GM19324 (cell line): ENCODE data around the gene FGG.
"Not testable (repeated sequence)": the region's sequence is repeated elsewhere in the genome, so short reads cannot be mapped to it uniquely, and the experiment has no call there.

Source experiments
- ATAC-seq: cut with Tn5 transposase; IDR thresholded peaks from one replicate; pipeline ENCODE4 v1.9.1; 2021; ENCODE audit warnings: mild to moderate bottlenecking, moderate library complexity; ENCODE audit not compliant: unreplicated experiment, low FRiP score

FGG gene

GRCh38 chr4:154614306-154614705 is 1.9 kb upstream of the FGG start:
- no peak for ATAC-seq

- ATAC-seq: no peak
Observed at GRCh38 chr4:154611833-154612232, 623 bp downstream of the FGG start.

GRCh38 chr4:154610582-154610981 is 1.9 kb downstream of the FGG start:
- ATAC-seq: no peak

GRCh38 chr4:154609532-154609931 is 2.9 kb downstream of the FGG start:
- ATAC-seq: no peak

- no peak for ATAC-seq
Observed at GRCh38 chr4:154608361-154609252, 3.8 kb downstream of the FGG start.

- ATAC-seq: no peak
Observed at GRCh38 chr4:154606728-154607723, 5.4 kb downstream of the FGG start.

- no peak for ATAC-seq
Observed at GRCh38 chr4:154604696-154605200, 7.7 kb downstream of the FGG start.

GRCh38 chr4:154603033-154603943 is 9.2 kb downstream of the FGG start:
- ATAC-seq: no peak

- ATAC-seq: no peak
Observed at GRCh38 chr4:154602404-154603020, 9.9 kb downstream of the FGG start.

- ATAC-seq: no peak
Observed at GRCh38 chr4:154597798-154598774, 14.4 kb downstream of the FGG start.

GRCh38 chr4:154597281-154597680 is 15.2 kb downstream of the FGG start:
- not testable (repeated sequence) for ATAC-seq

- ATAC-seq: no peak
Observed at GRCh38 chr4:154595807-154596206, 16.6 kb downstream of the FGG start.

GRCh38 chr4:154594343-154594742 is 18.1 kb downstream of the FGG start:
- not testable (repeated sequence) for ATAC-seq

- no peak for ATAC-seq
Observed at GRCh38 chr4:154593868-154594267, 18.6 kb downstream of the FGG start.

- ATAC-seq: no peak
Observed at GRCh38 chr4:154591890-154592289, 20.6 kb downstream of the FGG start.

GRCh38 chr4:154590329-154591006 is 22.0 kb downstream of the FGG start, which contains the start of gene FGA:
FGA (minus strand) TSS chr4:154590742; CDS start chr4:154590687, 55 bp downstream.
- ATAC-seq: no peak

- no peak for ATAC-seq
Observed at GRCh38 chr4:154589296-154590197, 22.9 kb downstream of the FGG start.
